ENCODE results near the gene MCHR1.

- TF ChIP-seq CTCF (IDR thresholded peaks at IDR 0.05) (no peak), POLR2AphosphoS5 (IDR thresholded peaks at IDR 0.05) (no peak)
Observed at GRCh38 chr22:40703174-40703573, 23.9 kb downstream of the MCHR1 start.

All from suprapubic skin (tissue), 3 donors.